OCI-LY1 (cell line): ENCODE measurements around the gene MTERF4.

Source experiments
- EZH2 ChIP-seq: fragments of 200-600 bp; sonication (generic), shearing (Covaris generic); IDR thresholded peaks from 2 replicates; pipeline ENCODE4 v1.8.0; 2017; ENCODE audit warnings: borderline replicate concordance, mixed run types, mild to moderate bottlenecking, antibody characterized with exemption, low read length, moderate library complexity, mixed read lengths
- TF ChIP-seq, protein P1 (sequence below): fragments of 200-600 bp; sonication (generic), shearing (Covaris generic); IDR thresholded peaks from 2 replicates; pipeline ENCODE4 v1.5.1; 2017; ENCODE audit warnings: mild to moderate bottlenecking, antibody characterized with exemption, low read length, moderate library complexity, mixed read lengths

DNA sequence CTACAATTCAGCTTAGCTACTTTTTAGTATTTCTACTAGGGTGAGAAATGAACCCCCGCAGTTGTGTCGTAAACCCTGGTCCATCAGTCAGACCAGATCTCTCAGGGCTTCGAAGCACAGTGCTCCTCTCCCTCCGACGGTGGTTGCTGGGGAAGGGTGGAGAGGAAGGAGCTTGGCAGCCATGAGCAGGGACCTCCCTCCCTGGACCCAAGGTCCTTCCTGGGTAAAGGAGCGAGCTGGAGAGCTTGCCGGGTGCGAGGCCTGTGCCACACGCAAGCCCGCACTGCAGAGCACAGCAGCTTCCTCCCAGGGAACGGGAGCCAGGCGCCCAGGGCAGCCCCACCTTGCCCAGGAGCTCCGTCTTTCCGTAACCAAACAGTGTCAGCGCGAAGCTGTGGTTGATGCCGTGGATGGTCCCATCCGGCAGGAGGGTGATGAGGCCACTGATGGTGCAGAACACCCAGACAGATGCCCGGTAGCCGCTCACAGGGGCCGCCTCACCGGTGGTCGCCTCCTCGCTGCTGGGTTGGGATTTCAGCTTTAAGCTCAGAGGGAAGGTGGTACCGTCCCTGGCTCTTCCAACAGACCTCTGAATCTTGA lies 34.7 kb upstream of the MTERF4 start:
- TF ChIP-seq, protein P1, sequence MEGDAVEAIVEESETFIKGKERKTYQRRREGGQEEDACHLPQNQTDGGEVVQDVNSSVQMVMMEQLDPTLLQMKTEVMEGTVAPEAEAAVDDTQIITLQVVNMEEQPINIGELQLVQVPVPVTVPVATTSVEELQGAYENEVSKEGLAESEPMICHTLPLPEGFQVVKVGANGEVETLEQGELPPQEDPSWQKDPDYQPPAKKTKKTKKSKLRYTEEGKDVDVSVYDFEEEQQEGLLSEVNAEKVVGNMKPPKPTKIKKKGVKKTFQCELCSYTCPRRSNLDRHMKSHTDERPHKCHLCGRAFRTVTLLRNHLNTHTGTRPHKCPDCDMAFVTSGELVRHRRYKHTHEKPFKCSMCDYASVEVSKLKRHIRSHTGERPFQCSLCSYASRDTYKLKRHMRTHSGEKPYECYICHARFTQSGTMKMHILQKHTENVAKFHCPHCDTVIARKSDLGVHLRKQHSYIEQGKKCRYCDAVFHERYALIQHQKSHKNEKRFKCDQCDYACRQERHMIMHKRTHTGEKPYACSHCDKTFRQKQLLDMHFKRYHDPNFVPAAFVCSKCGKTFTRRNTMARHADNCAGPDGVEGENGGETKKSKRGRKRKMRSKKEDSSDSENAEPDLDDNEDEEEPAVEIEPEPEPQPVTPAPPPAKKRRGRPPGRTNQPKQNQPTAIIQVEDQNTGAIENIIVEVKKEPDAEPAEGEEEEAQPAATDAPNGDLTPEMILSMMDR = no peak
- TF ChIP-seq EZH2 = no peak
